ENCODE measurements around the gene DLX4. TPM values are rescaled to one million over a fixed set of nuclear protein-coding genes. Genes with fewer than 3 reads are reported as not detected.

DLX4 gene
- polyA plus RNA-seq, 3 donors, result 0.76 to 0.89 (median 0.85) TPM

Other genes with a start within 250 kb of the DLX4 start
- 10 to 100 TPM; 17.1 to 19.2 (median 19.1) TPM for gene FAM117A, start 205.1 kb upstream of the DLX4 start, polyA plus RNA-seq (ENCODE audit: insufficient read length in 3 of 3)
- gene KAT7, start 180.5 kb upstream of the DLX4 start, polyA plus RNA-seq (ENCODE audit: insufficient read length in 3 of 3), result 10 to 100 TPM; 49.1 to 54.9 (median 52.1) TPM
- under 1 TPM in 2 of 3 donors, not detected in 1; 0.37 to 0.82 TPM for gene TAC4, start 121.1 kb upstream of the DLX4 start, polyA plus RNA-seq (ENCODE audit: insufficient read length in 3 of 3)
- gene DLX3, start 26.0 kb downstream of the DLX4 start, polyA plus RNA-seq (ENCODE audit: insufficient read length in 3 of 3), result 1 to 10 TPM in 2 of 3 donors, under 1 TPM in 1; 0.92 to 1.5 (median 1.1) TPM
- gene ITGA3, start 86.9 kb downstream of the DLX4 start, polyA plus RNA-seq (ENCODE audit: insufficient read length in 3 of 3), result 100 to 1,000 TPM in 1 of 3 donors, 10 to 100 TPM in 2; 84.1 to 101 (median 93.0) TPM
- gene PDK2, start 126.2 kb downstream of the DLX4 start, polyA plus RNA-seq (ENCODE audit: insufficient read length in 3 of 3), result 100 to 1,000 TPM; 103 to 125 (median 110) TPM
- 10 to 100 TPM; 13.2 to 19.4 (median 18.6) TPM for gene SAMD14, start 161.0 kb downstream of the DLX4 start, polyA plus RNA-seq (ENCODE audit: insufficient read length in 3 of 3)
- 10 to 100 TPM; 39.5 to 59.3 (median 46.2) TPM for gene PPP1R9B, start 181.5 kb downstream of the DLX4 start, polyA plus RNA-seq (ENCODE audit: insufficient read length in 3 of 3)
- 1 to 10 TPM in 1 of 3 donors, under 1 TPM in 2; 0.47 to 1.6 (median 0.98) TPM for gene SGCA, start 196.8 kb downstream of the DLX4 start, polyA plus RNA-seq (ENCODE audit: insufficient read length in 3 of 3)
- gene COL1A1, start 232.4 kb downstream of the DLX4 start, polyA plus RNA-seq (ENCODE audit: insufficient read length in 3 of 3), result 100 to 1,000 TPM; 412 to 838 (median 505) TPM